Raji (cell line): ENCODE results near the gene VCX2.
"Not testable (repeated sequence)": the region's sequence is repeated elsewhere in the genome, so short reads cannot be mapped to it uniquely, and the experiment has no call there.

Experiments used
- POLR2A ChIP-seq: IDR thresholded peaks from 2 replicates; pipeline ENCODE4 v1.6.1; 2011; ENCODE audit warnings: low read depth, low read length, control low read depth; ENCODE audit not compliant: insufficient read depth

VCX2 gene

DNA sequence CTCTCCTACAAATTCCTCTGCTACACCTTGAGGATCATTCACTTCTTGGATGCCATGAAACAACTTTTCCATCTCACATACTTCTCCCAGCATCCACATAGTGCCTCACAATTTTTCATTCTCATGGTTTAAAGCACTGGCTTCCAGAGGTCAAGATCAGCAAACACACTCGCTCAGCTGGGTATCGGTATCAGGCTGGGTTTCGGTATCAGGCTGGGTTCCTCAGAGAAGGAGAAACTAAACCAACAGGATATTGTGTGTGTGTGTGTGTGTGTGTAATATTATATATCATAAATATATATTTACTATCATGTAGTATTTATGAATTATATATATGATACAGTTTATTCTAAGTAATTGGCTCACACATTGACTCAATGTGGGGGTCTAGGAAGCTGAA is at the start of gene VCX2:
TSS of gene VCX2 (minus strand) at position 99 of the 400 bp plus-strand sequence. CDS start 624 bp downstream, outside the sequence.
- TF ChIP-seq POLR2A = not testable (repeated sequence)

DNA sequence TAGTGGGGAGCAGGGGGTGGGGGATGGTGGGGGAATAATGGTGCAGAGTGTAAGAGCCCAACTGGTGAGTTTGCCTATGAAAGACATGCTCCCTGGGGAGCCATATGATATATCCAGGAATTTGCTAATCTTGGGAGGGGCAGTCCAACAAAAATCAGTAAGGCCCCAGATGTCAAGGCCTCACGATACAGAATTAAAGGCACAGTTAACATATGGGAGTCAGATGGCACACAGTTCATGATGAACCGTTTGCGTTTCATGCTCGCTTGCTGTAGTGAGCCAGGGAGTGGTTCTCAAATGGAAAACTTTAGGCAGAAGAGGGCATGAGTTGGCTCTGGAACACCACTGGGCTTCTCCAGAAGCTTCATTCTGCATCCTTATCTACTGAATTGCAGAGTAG is 33.9 kb upstream of the VCX2 start:
- TF ChIP-seq POLR2A = no peak

DNA sequence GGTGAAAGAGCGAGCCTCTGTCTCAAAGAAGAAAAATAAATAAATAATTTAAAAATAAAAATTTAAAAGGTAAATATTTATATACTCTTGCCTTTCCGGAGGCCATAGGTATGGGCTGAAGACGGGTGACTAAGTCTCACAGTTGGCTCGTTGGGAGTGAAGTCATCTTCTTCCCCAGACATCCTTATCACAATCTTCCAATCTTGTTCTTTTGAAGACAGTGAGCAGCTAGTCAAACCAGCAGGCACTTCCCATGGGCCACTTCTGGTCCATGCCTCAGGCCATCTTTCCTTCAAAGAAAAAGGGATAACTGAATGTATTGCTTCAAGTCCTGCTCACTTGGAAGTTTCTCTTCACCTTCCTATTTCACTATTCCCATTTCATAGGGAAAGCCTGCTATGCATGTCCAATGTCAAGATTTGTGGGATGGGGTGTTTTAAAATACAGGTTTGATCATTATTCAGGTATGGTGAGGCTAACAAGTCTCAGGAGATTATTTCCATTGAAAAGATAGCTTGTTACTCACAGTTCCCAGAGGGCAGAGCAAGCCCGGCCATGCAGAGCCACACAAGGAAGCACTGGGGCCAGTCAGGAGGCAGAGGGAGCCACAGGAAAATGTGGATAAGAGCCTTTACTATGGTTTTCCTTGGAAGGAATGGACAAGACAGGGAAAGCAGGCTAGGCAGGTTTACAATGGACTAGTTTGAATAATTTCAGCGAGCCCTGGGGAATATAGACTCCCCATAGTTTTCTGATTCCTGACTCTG is 33.3 kb upstream of the VCX2 start:
- no peak for TF ChIP-seq POLR2A

DNA sequence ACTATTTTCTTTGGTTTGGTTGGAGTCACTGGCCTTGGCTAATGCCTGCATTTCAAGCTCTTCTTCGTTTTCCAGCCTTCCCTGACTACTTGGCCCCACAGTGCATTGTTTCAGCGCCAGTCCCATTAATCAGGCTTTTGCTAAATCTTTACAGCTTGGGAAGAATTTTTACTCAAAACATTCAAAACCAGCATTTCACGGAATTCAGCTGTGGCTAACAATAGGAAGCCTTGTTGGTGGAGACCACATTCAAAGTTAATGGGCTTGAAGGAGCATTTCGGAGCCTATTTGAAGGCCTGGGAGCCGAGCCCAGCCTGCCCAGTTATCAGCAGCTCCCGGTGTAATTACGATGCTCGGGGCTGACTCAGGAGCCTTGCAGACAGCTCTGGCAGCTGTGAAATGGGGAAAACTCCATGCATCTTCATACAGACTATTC is 30.8 kb upstream of the VCX2 start:
- no peak for TF ChIP-seq POLR2A

DNA sequence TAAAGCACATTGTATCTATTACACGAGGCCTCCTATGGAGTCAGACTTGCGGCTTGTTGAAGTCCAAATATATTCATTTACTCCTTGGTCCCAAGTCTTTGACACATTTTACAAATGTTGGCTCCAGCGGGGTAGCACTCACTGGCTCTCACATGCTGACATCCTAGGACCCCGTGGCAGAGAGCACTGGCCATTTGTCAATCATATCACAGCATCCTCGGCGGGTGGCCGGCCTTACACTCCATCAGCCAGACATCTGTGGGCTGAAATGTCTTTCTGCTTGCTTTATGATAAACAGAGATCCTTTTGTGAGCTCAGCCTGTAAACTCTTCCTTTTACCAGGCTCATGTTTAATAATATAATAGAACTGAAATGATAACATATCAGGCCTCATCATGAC is 25.7 kb upstream of the VCX2 start:
- TF ChIP-seq POLR2A = no peak

DNA sequence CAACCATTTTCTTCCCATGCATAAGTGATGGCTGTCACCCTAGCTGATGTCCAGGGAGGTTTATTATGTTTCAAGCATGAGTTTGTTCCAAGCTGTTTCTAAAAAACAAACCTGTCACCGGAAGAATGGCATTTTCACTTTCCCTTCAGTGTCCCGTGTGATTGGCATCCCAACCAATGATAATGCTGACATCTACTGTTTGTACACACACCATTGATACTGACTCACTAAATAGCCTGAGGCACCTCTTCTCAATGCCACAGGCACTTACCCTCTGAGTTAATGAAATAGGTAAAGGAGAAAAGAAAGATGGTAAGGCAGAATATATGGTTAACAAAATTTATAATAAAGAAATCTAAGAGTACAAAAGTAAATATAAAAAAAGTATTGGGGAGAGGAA is 23.1 kb upstream of the VCX2 start:
- no peak for TF ChIP-seq POLR2A

DNA sequence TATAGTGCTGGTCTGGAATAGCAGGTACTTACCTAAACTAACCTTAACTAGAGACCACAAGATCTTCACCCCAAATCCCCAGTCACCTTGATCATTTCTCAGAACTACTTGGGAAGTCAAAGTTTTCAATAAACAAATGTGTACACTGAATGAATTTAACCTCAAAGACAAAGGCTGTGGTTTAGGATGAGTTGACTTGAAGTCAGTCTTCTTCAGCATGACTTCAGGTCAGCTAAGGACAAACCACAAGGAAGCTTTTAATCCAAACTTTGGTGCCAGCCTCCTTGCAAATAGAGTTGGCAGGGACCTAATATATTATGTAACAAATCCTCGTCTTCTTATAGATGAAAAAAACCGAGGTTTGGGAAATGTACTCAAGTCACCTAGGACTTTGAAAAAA is 21.2 kb upstream of the VCX2 start:
- no peak for TF ChIP-seq POLR2A

DNA sequence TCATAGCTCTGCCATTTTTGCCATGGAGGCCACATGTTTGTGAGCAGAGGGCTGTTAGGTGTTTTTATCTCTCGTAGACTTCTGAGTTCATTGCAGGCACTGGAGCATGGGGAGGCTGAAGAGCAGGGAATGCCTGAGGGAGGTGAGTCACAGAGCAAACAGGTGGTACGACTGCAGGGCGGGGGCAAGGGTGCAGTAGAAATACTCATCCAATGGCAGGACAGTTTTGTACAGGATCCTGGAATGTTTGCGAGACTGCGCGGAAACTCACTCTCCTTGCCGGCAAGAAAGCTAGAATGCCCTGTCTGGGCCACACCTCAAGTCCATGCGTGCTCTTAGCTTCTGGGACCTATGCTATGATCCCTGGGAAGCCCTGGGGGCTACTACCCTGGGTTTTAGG is 20.0 kb upstream of the VCX2 start:
- TF ChIP-seq POLR2A = no peak

DNA sequence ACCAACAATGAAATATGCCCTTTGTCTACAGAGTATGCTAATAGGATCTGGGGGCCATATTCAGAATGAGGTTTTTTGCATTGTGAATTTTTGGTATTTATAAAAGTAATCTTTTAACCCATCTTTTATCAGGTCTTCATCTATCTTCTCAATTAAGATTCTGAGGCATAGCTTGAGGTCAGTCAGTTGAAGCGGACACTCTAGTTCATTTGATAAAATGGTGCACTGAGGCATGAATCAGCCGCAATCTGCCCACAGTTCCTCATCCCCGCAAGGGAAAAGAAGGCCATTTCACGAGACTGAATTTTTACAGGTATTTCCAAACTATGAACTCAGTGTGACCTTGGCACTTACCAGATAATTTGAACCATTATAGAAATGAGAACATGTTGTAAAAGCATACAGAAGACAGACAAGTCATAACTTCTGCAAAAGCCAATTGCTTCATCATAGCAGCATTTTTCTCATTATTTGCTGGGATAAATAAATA is 19.3 kb upstream of the VCX2 start:
- TF ChIP-seq POLR2A = no peak

DNA sequence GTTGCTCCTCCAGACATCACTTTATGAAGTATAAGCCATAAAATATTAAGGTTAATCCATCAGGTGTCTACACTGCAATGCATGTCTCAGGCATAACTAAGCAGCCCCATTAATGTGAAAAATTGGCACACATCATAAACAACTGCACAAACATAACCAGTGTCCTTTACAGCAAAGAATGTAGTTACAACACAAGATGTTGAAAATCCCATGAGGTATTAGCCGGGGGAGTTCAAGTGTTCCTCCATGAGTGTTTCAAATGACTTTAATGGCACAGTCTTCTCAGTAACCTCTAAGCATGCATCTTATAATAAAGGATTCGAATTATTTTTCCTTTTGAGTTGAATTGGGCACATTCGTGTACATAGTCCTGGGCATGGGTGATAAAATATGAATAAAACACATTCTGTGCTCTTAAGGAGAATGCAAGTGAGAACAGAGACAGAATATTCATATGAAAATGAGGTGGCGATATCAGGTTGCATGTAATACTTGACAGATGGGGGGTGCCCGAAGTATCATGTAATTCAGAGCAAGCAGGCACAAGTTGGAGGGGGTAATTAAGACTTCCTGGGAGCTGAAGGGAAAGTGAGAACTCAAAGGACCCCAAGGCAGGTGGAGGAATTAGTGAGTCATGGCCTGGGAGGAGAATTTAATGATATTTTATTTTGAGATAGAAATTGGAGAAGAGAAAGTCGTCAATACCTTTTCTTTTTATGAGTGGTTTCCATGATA is 18.2 kb upstream of the VCX2 start:
- no peak for TF ChIP-seq POLR2A

DNA sequence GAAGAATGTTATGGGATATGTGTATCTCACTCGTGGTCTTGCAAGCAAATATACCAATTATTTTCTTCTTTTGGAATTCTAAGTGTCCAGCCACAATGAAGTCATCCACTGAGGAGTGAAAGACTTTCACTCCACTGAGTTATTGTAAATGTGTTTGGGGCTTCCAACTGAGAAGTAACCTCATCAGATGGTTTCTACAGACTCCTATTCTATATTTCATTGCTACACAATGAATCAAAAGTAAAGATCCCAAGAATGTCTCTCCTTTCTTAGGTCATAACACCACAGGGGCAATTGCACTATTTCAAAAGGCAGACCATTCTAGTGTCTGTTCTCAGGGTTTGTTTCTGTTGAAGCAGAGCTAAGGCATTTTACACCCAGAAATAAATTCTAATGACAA is 12.3 kb upstream of the VCX2 start:
- TF ChIP-seq POLR2A = no peak

DNA sequence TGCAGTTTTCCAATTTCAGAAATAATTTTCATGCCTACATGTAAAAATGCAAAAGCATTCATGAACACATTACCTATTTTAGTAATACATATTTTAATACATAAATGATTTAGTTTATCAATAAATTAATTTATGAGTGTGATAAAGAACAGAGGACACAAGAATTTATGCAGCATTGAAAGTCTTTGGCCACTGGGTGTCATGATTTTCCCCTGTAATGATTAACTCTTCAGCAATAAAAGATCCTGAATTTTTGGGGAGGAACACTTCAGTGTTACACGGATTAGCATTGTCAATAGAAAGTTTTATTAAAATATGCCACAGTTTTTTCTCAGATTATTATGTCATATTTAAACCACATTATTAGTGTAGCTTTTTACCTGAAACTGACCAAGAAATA is 8.6 kb upstream of the VCX2 start:
- TF ChIP-seq POLR2A = no peak

DNA sequence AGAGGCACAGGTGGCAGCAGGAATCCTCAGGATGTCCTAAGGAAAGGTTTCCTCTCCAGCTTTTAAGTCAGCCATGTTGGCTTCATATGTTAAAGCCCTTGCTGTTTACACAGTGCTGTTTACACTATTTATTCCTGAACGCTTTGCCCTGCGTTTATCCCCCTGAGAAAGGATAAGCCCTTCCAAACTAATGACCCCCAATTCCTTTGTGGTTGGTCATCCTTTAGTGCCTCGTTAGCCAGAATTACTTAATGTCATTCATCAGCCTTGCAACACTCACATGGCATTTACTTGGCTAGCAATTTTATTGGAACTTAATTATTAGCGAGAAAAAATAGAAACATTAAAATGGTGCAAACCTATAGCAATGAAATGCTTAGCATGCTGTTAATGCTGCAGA is 23.8 kb downstream of the VCX2 start:
- no peak for TF ChIP-seq POLR2A

DNA sequence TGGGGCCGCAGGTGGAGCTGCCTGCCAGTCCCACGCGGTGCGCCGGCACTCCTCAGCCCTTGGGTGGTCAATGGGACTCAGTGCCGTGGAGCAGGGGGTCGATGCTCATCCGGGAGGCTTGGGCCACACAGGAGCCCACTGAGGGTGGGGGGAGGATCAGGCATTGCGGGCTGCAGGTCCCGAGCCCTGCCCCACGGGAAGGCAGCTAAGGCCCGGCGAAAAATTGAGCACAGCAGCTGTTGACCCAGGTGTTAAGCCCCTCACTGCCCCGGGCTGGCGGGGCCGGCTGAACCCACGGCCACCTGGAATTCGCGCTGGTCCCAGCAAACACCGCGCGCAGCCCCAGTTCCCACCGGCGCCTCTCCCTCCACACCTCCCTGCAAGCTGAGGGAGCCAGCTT is 26.1 kb downstream of the VCX2 start:
- no peak for TF ChIP-seq POLR2A

DNA sequence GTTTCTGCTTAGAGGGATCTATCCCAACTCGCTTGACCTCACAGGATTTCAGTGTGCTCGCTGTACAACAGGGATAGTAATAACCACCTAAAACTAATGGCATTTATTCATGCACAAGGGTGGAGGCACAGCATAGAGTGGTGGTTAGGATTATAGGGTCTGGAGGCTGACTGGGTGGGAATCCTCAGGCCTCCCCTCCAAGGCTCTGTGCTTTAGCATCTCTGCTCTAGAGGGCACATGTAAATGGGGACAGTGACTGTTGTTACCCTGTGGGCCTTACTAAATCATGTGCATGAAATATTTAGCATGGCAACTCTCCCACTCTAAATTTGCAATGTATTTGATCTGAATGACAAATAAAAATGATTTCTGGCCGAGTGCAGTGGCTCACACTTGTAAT is 29.2 kb downstream of the VCX2 start:
- TF ChIP-seq POLR2A = no peak
